Activated CD8-positive, alpha-beta T cell treated with anti-CD3 and anti-CD28 coated beads for 36 hours (primary cell): ENCODE measurements around the gene FXR2. TPM values are rescaled to one million over a fixed set of nuclear protein-coding genes. Genes with fewer than 3 reads are reported as not detected.

Source experiments
- ATAC-seq: fragments of 200-7000 bp; cut with Tn5 transposase; one replicate; pipeline ENCODE4 v1.10.0; 2021; ENCODE audit warnings: mild to moderate bottlenecking, moderate library complexity
- CTCF ChIA-PET: fragments of 350-600 bp; sonication (Branson Sonifier 250); formaldehyde crosslinking; loops from one replicate; lab custom pipeline; 2021; ENCODE audit warnings: antibody characterized with exemption; lab: Charles Lee
- POLR2A ChIA-PET: fragments of 350-600 bp; sonication (Branson Sonifier 250); formaldehyde crosslinking; loops from one replicate; lab custom pipeline; 2021; ENCODE audit warnings: antibody characterized with exemption; lab: Charles Lee
- DNase-seq: peaks from one replicate; pipeline ENCODE4 v3.0.0-alpha.2; 2020
- H3K27ac Mint-ChIP-seq: one replicate; pipeline ENCODE4 v1.8.0; 2021; ENCODE audit warnings: mild to moderate bottlenecking, mixed read lengths
- H3K27me3 Mint-ChIP-seq: one replicate; pipeline ENCODE4 v1.8.0; 2021; ENCODE audit warnings: mixed read lengths
- H3K36me3 Mint-ChIP-seq: one replicate; pipeline ENCODE4 v1.8.0; 2021; ENCODE audit warnings: low read depth, mixed read lengths
- H3K4me1 Mint-ChIP-seq: one replicate; pipeline ENCODE4 v1.8.0; 2021; ENCODE audit warnings: low read depth, mixed read lengths
- H3K4me3 Mint-ChIP-seq: one replicate; pipeline ENCODE4 v1.8.0; 2021; ENCODE audit warnings: mild to moderate bottlenecking, moderate library complexity, mixed read lengths
- H3K9me3 Mint-ChIP-seq: one replicate; pipeline ENCODE4 v1.8.0; 2021; ENCODE audit warnings: mixed read lengths
- intact Hi-C: fragments of 100-400 bp; cut with micrococcal nuclease; formaldehyde crosslinking; loops from one replicate; pipeline ENCODE4 v1.10.0; 2022
- total RNA-seq, 2 experiments: library from RNA; stranded (reverse); gene quantifications; one replicate each; pipeline ENCODE4 v1.2.3, GENCODE V29; 2021
- TF ChIP-seq, protein P1 (sequence below): fragments of 200-600 bp; IDR thresholded peaks from one replicate; pipeline ENCODE4 v1.8.0; 2022; ENCODE audit warnings: antibody characterized with exemption, mild to moderate bottlenecking

Gene FXR2
- total RNA-seq, 2 experiments from 2014 or later = 28.6 to 33.1 TPM

DNA sequence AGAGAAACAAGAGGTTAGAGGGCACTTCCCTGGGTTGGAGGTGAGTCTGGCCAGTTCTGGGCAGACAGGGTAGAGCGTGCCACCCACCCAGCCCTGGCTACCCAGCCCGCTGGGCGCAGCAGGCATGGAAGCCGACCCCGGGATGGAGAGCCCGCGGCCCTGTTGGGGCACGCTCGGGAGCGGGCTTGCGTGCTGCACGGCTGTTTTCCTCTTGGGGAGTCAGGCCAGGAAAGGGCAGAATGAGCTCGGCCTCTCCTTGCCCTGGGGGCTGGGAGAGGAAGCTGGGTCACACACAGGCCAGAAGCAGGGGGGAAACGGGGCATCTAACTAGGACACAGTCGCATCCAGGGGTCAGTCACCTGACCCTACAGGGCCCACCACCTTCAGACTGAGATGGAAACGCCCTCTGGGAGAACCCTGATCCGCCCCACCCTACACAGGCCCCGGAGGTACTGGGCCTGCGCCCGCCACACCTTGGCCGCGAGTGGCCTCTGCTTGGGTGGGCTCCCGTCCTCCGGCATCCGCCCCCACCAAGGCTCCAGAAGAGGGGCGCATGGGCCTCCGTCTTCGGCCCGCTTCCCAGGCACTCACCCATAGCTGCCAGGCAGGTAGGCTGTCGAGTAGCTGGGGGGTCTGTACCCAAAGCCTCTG is 26.0 kb downstream of the FXR2 start:
- Mint-ChIP-seq H3K27ac (no peak overlapping the region), H3K36me3 (peaks cover 51% of the 10 kb centered on the region), H3K4me3 (no peak overlapping the region), H3K27me3 (no peaks in the 10 kb centered on the region), H3K4me1 (peaks cover 15% of the 10 kb centered on the region), H3K9me3 (no peaks in the 10 kb centered on the region)
- intact Hi-C loops = no loop called here
- CTCF ChIA-PET = interaction anchor here (0.8 to 3.3 kb wide), 27 partner anchors 8 to 323 kb away, joined by 3 to 20 read pairs (median 5); partner anchors contain the start of genes CD68, FXR2 and TMEM95
- POLR2A ChIA-PET = interaction anchor here (0.5 to 12.5 kb wide), 7 partner anchors 14 to 153 kb away, joined by 3 to 195 read pairs (median 4); partner anchors contain the start of genes CD68, CHRNB1, SENP3 and TMEM102
- ATAC-seq (no peak), DNase-seq (no peak)
- TF ChIP-seq, protein P1, sequence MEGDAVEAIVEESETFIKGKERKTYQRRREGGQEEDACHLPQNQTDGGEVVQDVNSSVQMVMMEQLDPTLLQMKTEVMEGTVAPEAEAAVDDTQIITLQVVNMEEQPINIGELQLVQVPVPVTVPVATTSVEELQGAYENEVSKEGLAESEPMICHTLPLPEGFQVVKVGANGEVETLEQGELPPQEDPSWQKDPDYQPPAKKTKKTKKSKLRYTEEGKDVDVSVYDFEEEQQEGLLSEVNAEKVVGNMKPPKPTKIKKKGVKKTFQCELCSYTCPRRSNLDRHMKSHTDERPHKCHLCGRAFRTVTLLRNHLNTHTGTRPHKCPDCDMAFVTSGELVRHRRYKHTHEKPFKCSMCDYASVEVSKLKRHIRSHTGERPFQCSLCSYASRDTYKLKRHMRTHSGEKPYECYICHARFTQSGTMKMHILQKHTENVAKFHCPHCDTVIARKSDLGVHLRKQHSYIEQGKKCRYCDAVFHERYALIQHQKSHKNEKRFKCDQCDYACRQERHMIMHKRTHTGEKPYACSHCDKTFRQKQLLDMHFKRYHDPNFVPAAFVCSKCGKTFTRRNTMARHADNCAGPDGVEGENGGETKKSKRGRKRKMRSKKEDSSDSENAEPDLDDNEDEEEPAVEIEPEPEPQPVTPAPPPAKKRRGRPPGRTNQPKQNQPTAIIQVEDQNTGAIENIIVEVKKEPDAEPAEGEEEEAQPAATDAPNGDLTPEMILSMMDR = no peak

DNA sequence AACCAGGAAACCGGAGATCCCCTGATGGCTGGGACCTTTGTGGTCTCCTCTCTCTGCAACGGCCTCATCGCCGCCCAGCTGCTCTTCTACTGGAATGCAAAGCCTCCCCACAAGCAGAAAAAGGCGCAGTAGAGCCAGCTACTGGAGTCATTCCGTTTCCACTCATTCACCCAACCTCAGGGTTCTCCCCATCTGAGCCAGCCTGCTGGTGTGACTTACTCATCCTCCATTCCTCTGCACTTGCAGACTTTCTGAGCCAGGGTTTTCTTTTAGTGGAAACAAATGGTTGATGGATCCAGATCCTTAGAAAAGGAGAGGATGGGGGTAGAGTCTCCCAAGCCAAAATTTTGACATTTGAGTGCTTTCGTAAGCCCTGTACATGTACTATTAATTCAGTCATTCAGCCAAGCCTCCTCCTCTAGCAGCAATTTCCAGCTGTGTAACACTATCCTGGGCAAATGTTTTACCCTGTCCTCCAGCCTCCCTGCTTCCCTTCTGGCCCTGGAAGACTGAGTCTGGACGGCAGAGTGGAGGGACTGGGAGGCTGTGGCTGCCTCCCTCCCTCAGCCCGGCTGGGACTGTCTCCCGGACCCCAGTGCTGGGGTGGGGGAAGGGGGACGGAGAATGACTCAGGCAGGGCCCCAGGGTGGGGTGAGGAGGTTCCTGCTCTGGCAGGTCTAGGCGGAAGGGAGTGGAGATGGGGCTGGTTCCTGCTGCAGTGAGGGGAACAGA is 27.1 kb downstream of the FXR2 start:
- Mint-ChIP-seq H3K4me1 (peaks cover 19% of the 10 kb centered on the region), H3K4me3 (no peak overlapping the region), H3K27me3 (no peaks in the 10 kb centered on the region), H3K36me3 (peaks cover 46% of the 10 kb centered on the region), H3K9me3 (no peaks in the 10 kb centered on the region), H3K27ac (peak overlapping the region; percentile 45)
- TF ChIP-seq, protein P1 = no peak
- POLR2A ChIA-PET = interaction anchor here (1.0 to 12.5 kb wide), 4 partner anchors 13 to 272 kb away, joined by 3 to 195 read pairs (median 5); partner anchors contain the start of genes CD68 and GPS2
- intact Hi-C loops = no loop called here
- CTCF ChIA-PET = interaction anchor here (0.9 to 3.3 kb wide), 4 partner anchors 21 to 232 kb away, joined by 3 to 20 read pairs (median 8); no protein-coding TSS in a partner anchor
- ATAC-seq (no peak), DNase-seq (no peak)

DNA sequence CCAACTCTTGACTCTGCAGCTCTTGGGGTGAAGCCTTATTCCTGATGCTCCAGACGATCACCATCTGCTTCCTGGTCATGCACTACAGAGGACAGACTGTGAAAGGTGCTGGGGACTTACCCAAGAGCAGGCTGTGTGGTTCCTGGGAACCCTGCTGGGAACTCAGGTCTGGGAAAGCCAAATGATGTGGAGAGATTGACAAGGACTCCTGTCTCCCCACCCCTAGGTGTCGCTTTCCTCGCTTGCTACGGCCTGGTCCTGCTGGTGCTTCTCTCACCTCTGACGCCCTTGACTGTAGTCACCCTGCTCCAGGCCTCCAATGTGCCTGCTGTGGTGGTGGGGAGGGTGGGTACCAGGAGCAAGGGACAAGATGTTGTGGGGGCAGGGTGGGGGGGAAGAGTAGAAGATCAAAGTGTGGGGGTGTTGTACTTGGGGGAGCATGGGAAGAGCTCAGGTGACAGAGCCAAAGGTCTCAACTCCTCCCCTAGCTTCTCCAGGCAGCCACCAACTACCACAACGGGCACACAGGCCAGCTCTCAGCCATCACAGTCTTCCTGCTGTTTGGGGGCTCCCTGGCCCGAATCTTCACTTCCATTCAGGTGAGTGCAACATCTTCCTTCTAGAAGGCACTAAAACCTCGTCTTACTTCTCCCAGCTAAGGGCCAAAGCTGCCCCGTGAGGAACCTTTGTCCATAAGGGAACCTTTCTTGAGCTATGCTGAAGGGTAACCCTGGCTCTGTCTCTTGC is 27.9 kb downstream of the FXR2 start:
- Mint-ChIP-seq H3K4me1 (peaks cover 26% of the 10 kb centered on the region), H3K9me3 (no peaks in the 10 kb centered on the region), H3K27me3 (no peaks in the 10 kb centered on the region), H3K36me3 (peaks cover 48% of the 10 kb centered on the region), H3K4me3 (no peak overlapping the region), H3K27ac (peak overlapping the region; percentile 45)
- ChIA-PET POLR2A (interaction anchor here (1.0 to 12.5 kb wide), 6 partner anchors 12 to 271 kb away, joined by 3 to 195 read pairs (median 4); partner anchors contain the start of genes CD68, GPS2 and SENP3), CTCF (interaction anchor here (0.8 to 3.3 kb wide), 4 partner anchors 14 to 231 kb away, joined by 3 to 20 read pairs (median 3); no protein-coding TSS in a partner anchor)
- ATAC-seq = no peak
- TF ChIP-seq, protein P1 = no peak
- intact Hi-C loops = no loop called here
- no peak for DNase-seq

DNA sequence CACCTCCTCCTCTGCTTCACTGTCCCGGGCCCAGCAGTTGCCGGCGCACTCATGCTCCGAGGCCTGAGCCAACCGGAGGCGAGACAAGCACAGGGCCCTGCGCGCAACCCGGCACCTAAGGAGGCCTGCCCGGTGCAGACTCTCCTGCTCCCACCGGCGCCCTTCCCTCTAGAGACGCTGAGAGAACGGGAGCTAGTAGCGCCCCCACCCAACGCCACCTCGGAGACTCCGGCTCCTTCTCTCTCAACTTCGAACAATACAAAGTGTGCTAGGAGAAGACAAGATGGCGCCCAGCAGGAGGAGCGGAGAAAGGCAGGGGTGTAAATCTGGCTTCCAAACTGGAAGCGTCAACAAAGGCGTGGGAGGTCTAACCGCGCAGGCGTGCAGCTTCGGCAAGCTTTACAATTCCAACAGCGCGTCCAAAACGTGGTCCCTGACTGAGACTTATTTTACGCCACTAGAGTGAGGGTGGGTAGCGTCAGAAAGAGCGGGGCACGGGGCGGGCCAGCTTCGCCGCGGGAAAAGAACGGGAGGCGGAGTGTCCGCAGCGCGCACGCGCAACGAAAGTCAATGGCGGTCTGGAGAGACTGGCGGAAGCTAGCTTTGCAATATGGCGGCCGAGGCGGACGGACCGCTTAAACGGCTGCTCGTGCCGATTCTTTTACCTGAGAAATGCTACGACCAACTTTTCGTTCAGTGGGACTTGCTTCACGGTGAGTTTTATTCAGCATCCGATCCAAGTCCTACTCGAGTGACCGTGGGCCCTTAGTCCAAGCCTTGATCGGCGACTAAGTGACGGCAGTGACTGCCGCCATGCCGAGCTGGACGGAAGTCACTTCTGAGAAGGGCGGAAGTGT is 31.2 kb downstream of the FXR2 start, which contains the start of gene MPDU1:
MPDU1 (plus strand) TSS at position 600 of the 857 bp plus-strand sequence; CDS start at position 611, 11 bp downstream.
- Mint-ChIP-seq H3K27me3 (no peaks in the 10 kb centered on the region), H3K4me3 (peak within 1 kb of the TSS; percentile 94), H3K36me3 (peaks cover 61% of the 10 kb centered on the region), H3K9me3 (no peaks in the 10 kb centered on the region), H3K27ac (peak within 1 kb of the TSS; percentile 99), H3K4me1 (peaks cover 55% of the 10 kb centered on the region)
- TF ChIP-seq, protein P1 = no peak
- ATAC-seq (peak; percentile 77), DNase-seq (peak; percentile 97)
- ChIA-PET CTCF (interaction anchor here (0.8 to 3.8 kb wide), 8 partner anchors 8 to 275 kb away, joined by 3 to 43 read pairs (median 4); partner anchors contain the start of genes FXR2, SENP3, TMEM102 and TP53), POLR2A (interaction anchor here (0.6 to 12.5 kb wide), 25 partner anchors 8 to 345 kb away, joined by 3 to 195 read pairs (median 3); partner anchors contain the start of genes ACAP1, CD68, FXR2 and KDM6B)
- intact Hi-C loops = loop anchor here (5.0 kb wide), 1 partner anchor 104 kb away; the partner anchor contains the start of genes TP53 and WRAP53
